Measurements from ENCODE around the gene CENPA. TPM values are rescaled to one million over a fixed set of nuclear protein-coding genes. Genes with fewer than 3 reads are reported as not detected.

Gene CENPA
- total and polyA plus RNA-seq, 2 of the 13 experiments (the other 11 are each of a cell fraction or from before 2014, with no cell fraction given) = 28.5 to 38.5 TPM

- TF ChIP-seq ZSCAN20 (CRISPR knock-in tag; IDR thresholded peaks at IDR 0.05; ENCODE audit: borderline replicate concordance) (0 out of 2 replicates have a peak, but pooled peaks have one; percentile 47), GATAD1 (CRISPR knock-in tag; IDR thresholded peaks at IDR 0.05) (no peak), XRCC5 (optimal IDR thresholded peaks at IDR 0.05; ENCODE audit: low read length) (peak; percentile 59), RELA (CRISPR knock-in tag; IDR thresholded peaks at IDR 0.05) (0 out of 2 replicates have a peak, but pooled peaks have one; percentile 31), ZNF674 (CRISPR knock-in tag; IDR thresholded peaks at IDR 0.05; ENCODE audit: low read depth) (no peak), ZSCAN12 (CRISPR knock-in tag; IDR thresholded peaks at IDR 0.05) (no peak), ZNF180 (CRISPR knock-in tag; IDR thresholded peaks at IDR 0.05; ENCODE audit: borderline replicate concordance, low read depth) (no peak), FOXA3 (CRISPR knock-in tag; IDR thresholded peaks at IDR 0.05) (0 out of 2 replicates have a peak, but pooled peaks have one; percentile 17), ZFP37 (CRISPR knock-in tag; IDR thresholded peaks at IDR 0.05; ENCODE audit: borderline replicate concordance) (no peak), ZKSCAN1 (IDR thresholded peaks at IDR 0.05; ENCODE audit: low read length) (peak; percentile 84; the same call in 1 of the 2 replicates), ZNF350 (CRISPR knock-in tag; IDR thresholded peaks at IDR 0.05; ENCODE audit: borderline replicate concordance, low read depth) (no peak), ZBED4 (CRISPR knock-in tag; IDR thresholded peaks at IDR 0.05; ENCODE audit: borderline replicate concordance) (no peak), CBX5 (CRISPR knock-in tag; IDR thresholded peaks at IDR 0.05; ENCODE audit: borderline replicate concordance) (peak; percentile 21; the same call in 1 of the 2 replicates), ZNF414 (CRISPR knock-in tag; IDR thresholded peaks at IDR 0.05) (no peak), ISX (CRISPR knock-in tag; conservative IDR thresholded peaks at IDR 0.05) (no peak), IRF1 (CRISPR knock-in tag; IDR thresholded peaks at IDR 0.05; ENCODE audit: low read depth) (no peak), ZNF331 (CRISPR knock-in tag; IDR thresholded peaks at IDR 0.05) (no peak), YY1 (IDR thresholded peaks at IDR 0.05; ENCODE audit: insufficient read depth, insufficient replicate concordance, low read depth, low read length) (peak; percentile 27), KAT8 (CRISPR knock-in tag; IDR thresholded peaks at IDR 0.05) (0 out of 2 replicates have a peak, but pooled peaks have one; percentile 33), PRDM10 (CRISPR knock-in tag; IDR thresholded peaks at IDR 0.05; ENCODE audit: low read depth) (peak; percentile 65), ZNF629 (CRISPR knock-in tag; conservative IDR thresholded peaks at IDR 0.05) (no peak)
Measured at GRCh38 chr2:26745609-26746327, 40.1 kb upstream of the CENPA start (continued).

Measured in HepG2 (cell line).